NT2/D1 (cell line): ENCODE measurements around the gene PGLYRP3.

Experiments
- DNase-seq: peaks from one replicate; pipeline ENCODE4 v3.0.0-alpha.2; 2011; ENCODE audit warnings: low read depth, low spot score
- H3K27me3 ChIP-seq: 2 replicates; pipeline ENCODE4 v1.6.0; 2011; ENCODE audit warnings: mild to moderate bottlenecking; ENCODE audit not compliant: insufficient read length, insufficient read depth
- H3K36me3 ChIP-seq: 2 replicates; pipeline ENCODE4 v1.6.1; 2011; ENCODE audit warnings: mild to moderate bottlenecking, low read length, mixed read lengths; ENCODE audit not compliant: insufficient read depth, insufficient read length
- H3K4me1 ChIP-seq: 2 replicates; pipeline ENCODE4 v1.5.1; 2011; ENCODE audit not compliant: insufficient read depth, insufficient read length
- H3K4me3 ChIP-seq: 2 replicates; pipeline ENCODE4 v1.5.1; 2011; ENCODE audit warnings: low read depth; ENCODE audit not compliant: insufficient read length
- H3K9ac ChIP-seq: 2 replicates; pipeline ENCODE4 v1.6.0; 2011; ENCODE audit warnings: low read depth; ENCODE audit not compliant: insufficient read length
- H3K9me3 ChIP-seq: 2 replicates; pipeline ENCODE4 v1.5.1; 2011; ENCODE audit warnings: mild to moderate bottlenecking, low read length; ENCODE audit not compliant: insufficient read depth
- SUZ12 ChIP-seq: IDR thresholded peaks from 2 replicates; pipeline ENCODE4 v1.6.1; 2011; ENCODE audit not compliant: insufficient read length, insufficient read depth; ENCODE audit errors: extremely low read depth
- YY1 ChIP-seq: IDR thresholded peaks from 2 replicates; pipeline ENCODE4 v1.6.1; 2011; ENCODE audit not compliant: insufficient read length, insufficient read depth
- ZNF274 ChIP-seq: IDR thresholded peaks from 2 replicates; pipeline ENCODE4 v1.6.1; 2011; ENCODE audit warnings: mild to moderate bottlenecking, low read depth, low read length

PGLYRP3 gene

GRCh38 chr1:153302308-153302707, 10.4 kb downstream of the PGLYRP3 start:
- TF ChIP-seq YY1 (no peak), ZNF274 (no peak), SUZ12 (no peak)
- DNase-seq: no peak
- no peak overlapping the region for H3K4me3 ChIP-seq
- no peaks in the 10 kb centered on the region for H3K36me3 ChIP-seq
- H3K9me3 ChIP-seq: no peaks in the 10 kb centered on the region
- H3K4me1 ChIP-seq: peaks cover 5% of the 10 kb centered on the region
- no peaks in the 10 kb centered on the region for H3K27me3 ChIP-seq
- H3K9ac ChIP-seq: no peak overlapping the region

GRCh38 chr1:153293851-153294250, 18.9 kb downstream of the PGLYRP3 start:
- TF ChIP-seq ZNF274 (no peak), YY1 (no peak), SUZ12 (no peak)
- Histone ChIP-seq H3K4me3 (no peak overlapping the region), H3K36me3 (no peaks in the 10 kb centered on the region), H3K9me3 (no peaks in the 10 kb centered on the region), H3K9ac (no peak overlapping the region), H3K4me1 (no peaks in the 10 kb centered on the region), H3K27me3 (no peaks in the 10 kb centered on the region)
- no peak for DNase-seq

GRCh38 chr1:153293480-153293775, 19.3 kb downstream of the PGLYRP3 start:
- Histone ChIP-seq H3K4me3 (no peak overlapping the region), H3K4me1 (no peaks in the 10 kb centered on the region), H3K36me3 (no peaks in the 10 kb centered on the region), H3K9ac (no peak overlapping the region), H3K9me3 (no peaks in the 10 kb centered on the region), H3K27me3 (no peaks in the 10 kb centered on the region)
- DNase-seq: no peak
- TF ChIP-seq YY1: no peak
- TF ChIP-seq SUZ12: no peak
- no peak for TF ChIP-seq ZNF274

- Histone ChIP-seq H3K4me1 (no peaks in the 10 kb centered on the region), H3K9me3 (no peaks in the 10 kb centered on the region), H3K9ac (no peak overlapping the region), H3K27me3 (no peaks in the 10 kb centered on the region), H3K36me3 (no peaks in the 10 kb centered on the region), H3K4me3 (no peak overlapping the region)
- TF ChIP-seq SUZ12 (no peak), YY1 (no peak), ZNF274 (no peak)
- DNase-seq: no peak
Observed at GRCh38 chr1:153292740-153293479, 19.8 kb downstream of the PGLYRP3 start.

- no peak for TF ChIP-seq SUZ12
- TF ChIP-seq ZNF274: no peak
- no peak for TF ChIP-seq YY1
- DNase-seq: no peak
- Histone ChIP-seq H3K9me3 (no peaks in the 10 kb centered on the region), H3K36me3 (no peaks in the 10 kb centered on the region), H3K27me3 (no peaks in the 10 kb centered on the region), H3K4me1 (no peaks in the 10 kb centered on the region), H3K4me3 (no peak overlapping the region), H3K9ac (no peak overlapping the region)
Observed at GRCh38 chr1:153292185-153292584, 20.6 kb downstream of the PGLYRP3 start.

GRCh38 chr1:153291514-153291913, 21.2 kb downstream of the PGLYRP3 start:
- Histone ChIP-seq H3K9ac (no peak overlapping the region), H3K4me3 (no peak overlapping the region), H3K27me3 (no peaks in the 10 kb centered on the region), H3K4me1 (no peaks in the 10 kb centered on the region), H3K36me3 (no peaks in the 10 kb centered on the region), H3K9me3 (no peaks in the 10 kb centered on the region)
- no peak for TF ChIP-seq YY1
- TF ChIP-seq SUZ12: no peak
- TF ChIP-seq ZNF274: no peak
- DNase-seq: no peak

- Histone ChIP-seq H3K9ac (no peak overlapping the region), H3K4me3 (no peak overlapping the region), H3K36me3 (no peaks in the 10 kb centered on the region), H3K4me1 (no peaks in the 10 kb centered on the region), H3K27me3 (no peaks in the 10 kb centered on the region), H3K9me3 (no peaks in the 10 kb centered on the region)
- DNase-seq: peak; percentile 40
- no peak for TF ChIP-seq SUZ12
- no peak for TF ChIP-seq YY1
- no peak for TF ChIP-seq ZNF274
Observed at GRCh38 chr1:153288634-153289275, 24.0 kb downstream of the PGLYRP3 start.
